ENCODE data around the gene ZNF26. TPM values are rescaled to one million over a fixed set of nuclear protein-coding genes. Genes with fewer than 3 reads are reported as not detected.

Gene ZNF26
- total and polyA plus RNA-seq, 10 of the 15 experiments (the other 5 are each of a cell fraction or from before 2014, with no cell fraction given), result 1.00 to 17.1 (median 10.5) TPM

- POLR2A ChIA-PET, result no interaction called here
Observed at GRCh38 chr12:132945806-132946205, 40.4 kb upstream of the ZNF26 start.

More at GRCh38 chr12:132945806-132946205, 40.4 kb upstream of the ZNF26 start:
- no peak for ATAC-seq
- Histone ChIP-seq H3K9ac (ENCODE audit: control insufficient read depth, insufficient read depth, low read length) (no peak overlapping the region), H3K4me1 (ENCODE audit: control insufficient read depth, insufficient read depth, low read length) (no peaks in the 10 kb centered on the region), H2AFZ (ENCODE audit: control insufficient read depth, low read depth, low read length) (no peak overlapping the region), H3K27me3 (replicated peaks in 1 of 2; ENCODE audit: control insufficient read depth in 2 of 2, insufficient read depth in 2 of 2, low read length in 1 of 2) (no peaks in the 10 kb centered on the region), H3K4me2 (ENCODE audit: control insufficient read depth, insufficient read depth) (no peak overlapping the region), H4K20me1 (ENCODE audit: control insufficient read depth, insufficient read depth) (no peaks in the 10 kb centered on the region), H3K36me3 (ENCODE audit: control insufficient read depth in 2 of 2, insufficient read depth in 2 of 2, low read length in 1 of 2) (peaks cover 2 to 14% of the 10 kb centered on the region in 2 experiments; a peak in 3 of 4 replicates), H3K27ac (ENCODE audit: control insufficient read depth, insufficient read depth) (no peak overlapping the region), H3K4me3 (no peak overlapping the region), H3K9me3 (replicated peaks; ENCODE audit: control insufficient read depth, insufficient read depth, low read length) (peaks cover 55% of the 10 kb centered on the region), H3K79me2 (ENCODE audit: control insufficient read depth, insufficient read depth, low read length) (no peaks in the 10 kb centered on the region)
- FAIRE-seq, result no peak
- BruUV-seq (replicated peaks), result no TSS peak
- ChIA-PET SMC1A (ENCODE audit: uncharacterized antibody, unreplicated experiment) (no interaction called here), CTCF (no interaction called here), RAD21 (ENCODE audit: unreplicated experiment) (no interaction called here)
- no peak for TF ChIP-seq IKZF1 (conservative IDR thresholded peaks at IDR 0.05)
- TF ChIP-seq ZNF274 (IDR thresholded peaks at IDR 0.05; ENCODE audit: insufficient read depth, insufficient read length), result no peak
- TF ChIP-seq FOXK2 (IDR thresholded peaks at IDR 0.05), result no peak
- no peak for TF ChIP-seq STAT3 (IDR thresholded peaks at IDR 0.05; ENCODE audit: low read depth, low read length)
- TF ChIP-seq BCLAF1 (IDR thresholded peaks at IDR 0.05), result no peak
- TF ChIP-seq CBX3 (IDR thresholded peaks at IDR 0.05; ENCODE audit: borderline replicate concordance, low read depth), result no peak
- no peak for TF ChIP-seq RBBP5 (conservative IDR thresholded peaks at IDR 0.05)
- no peak for TF ChIP-seq HCFC1 (IDR thresholded peaks at IDR 0.05; ENCODE audit: low read length)
- no peak for TF ChIP-seq ZNF622 (IDR thresholded peaks at IDR 0.05)
- TF ChIP-seq ZBTB33 (IDR thresholded peaks at IDR 0.05), result no peak
- TF ChIP-seq TCF3 (IDR thresholded peaks at IDR 0.05; ENCODE audit: borderline replicate concordance, insufficient read depth, low read depth, low read length), result no peak
- TF ChIP-seq SIN3A (IDR thresholded peaks at IDR 0.05; ENCODE audit: low read depth, low read length), result no peak
- TF ChIP-seq TBL1XR1 (IDR thresholded peaks at IDR 0.05; ENCODE audit: low read depth, low read length), result no peak
- no peak for TF ChIP-seq PAX8 (IDR thresholded peaks at IDR 0.05)
- 97% methylated on average over 9 of the region's 9 CpGs for WGBS (ENCODE audit: insufficient coverage, insufficient replicate concordance, low lambda C conversion rate, missing lambda C conversion rate)
- intact Hi-C loops (cut with micrococcal nuclease; ENCODE audit: unreplicated experiment), result no loop called here
- in situ Hi-C loops (cut with MboI), result no loop called here
- no peak for DNase-seq (ENCODE audit: low read depth, low spot score)
